Right renal pelvis (tissue), 4 donors: ENCODE measurements around the gene TTC7B. TPM values are rescaled to one million over a fixed set of nuclear protein-coding genes. Genes with fewer than 3 reads are reported as not detected.

Experiments
- DNase-seq, 4 donors: peaks; one replicate each; pipeline ENCODE4 v3.0.0-alpha.2; 2013; ENCODE audit warnings: low read depth in 4 of 4, low spot score in 3 of 4, missing footprints in 1 of 4
- polyA plus RNA-seq, 4 donors: library from polyadenylated mRNA; unstranded; fragments of 120-200 nt; gene quantifications; one replicate each; pipeline ENCODE4 v1.2.1, GENCODE V29; 2013; ENCODE audit not compliant: insufficient read length in 4 of 4

Gene TTC7B
- polyA plus RNA-seq, 4 donors = 45.5 to 56.3 (median 47.5) TPM

GRCh38 chr14:90552465-90553297 is 263.5 kb downstream of the TTC7B start:
- DNase-seq = no peak

DNA sequence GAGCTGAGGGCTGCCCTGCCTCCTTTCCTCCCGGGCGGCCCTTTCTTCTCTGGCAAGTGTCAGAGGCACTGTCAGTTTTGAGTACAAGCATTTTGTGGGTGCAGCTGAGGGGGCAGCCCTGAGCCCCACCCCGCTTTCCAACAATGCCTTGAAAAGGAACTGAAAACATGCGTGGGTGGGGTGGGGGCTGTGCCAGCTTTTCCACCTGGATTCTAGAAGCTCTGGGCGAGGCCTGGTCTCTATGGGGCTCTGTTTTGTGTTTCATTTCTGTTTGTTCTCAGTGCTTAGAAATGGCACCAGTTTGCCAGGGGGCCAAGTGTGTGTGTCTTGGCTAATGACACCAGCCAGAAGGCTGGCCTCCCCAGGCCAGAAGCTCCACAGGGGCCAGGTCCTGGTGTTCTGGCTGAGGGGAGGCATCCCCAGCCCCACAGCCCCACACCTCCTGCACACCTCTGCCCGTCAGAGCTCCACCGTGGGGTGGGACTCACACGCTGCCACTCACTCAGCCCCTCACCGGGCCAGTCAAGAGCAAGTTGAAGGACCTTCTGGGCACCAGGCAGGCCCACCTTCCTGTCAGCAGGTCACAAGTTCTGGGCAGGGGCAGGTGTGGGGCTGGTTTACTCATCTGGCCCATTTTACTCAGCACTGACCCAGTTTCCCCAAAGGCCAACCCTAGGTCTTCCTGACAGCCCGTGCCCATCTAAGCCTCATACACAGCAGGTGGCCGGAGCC is 264.3 kb downstream of the TTC7B start:
- no peak for DNase-seq

DNA sequence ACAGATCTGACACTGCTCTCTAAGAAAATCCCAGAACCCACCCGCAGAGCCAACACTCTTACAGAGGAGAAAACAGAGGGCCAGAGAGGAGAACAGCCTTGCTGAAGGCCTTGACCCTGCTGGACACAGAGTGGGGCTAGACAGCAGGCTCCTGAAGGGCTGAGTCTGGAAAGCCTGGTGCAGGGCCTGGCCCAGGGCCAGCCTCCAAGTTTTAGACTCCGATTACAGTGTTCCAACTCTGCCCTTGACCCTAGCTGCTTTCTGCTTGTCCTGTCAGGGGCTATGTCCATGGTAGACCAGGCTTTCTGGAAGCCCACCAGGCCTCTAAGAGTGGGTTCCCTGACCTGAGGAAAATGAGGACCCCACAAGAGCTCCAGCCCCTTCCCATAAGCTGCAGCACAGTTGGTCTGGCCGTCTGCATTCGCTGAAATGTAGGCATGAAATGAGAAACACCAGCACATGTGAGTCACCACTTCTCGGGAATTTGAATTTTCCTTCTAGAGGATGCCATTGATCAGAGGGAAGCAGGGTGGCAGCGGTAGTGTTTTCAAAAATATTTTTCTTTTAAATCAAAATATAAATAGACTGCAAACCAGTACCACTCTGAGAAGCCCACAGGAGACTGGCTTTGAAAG is 265.0 kb downstream of the TTC7B start:
- DNase-seq = no peak

DNA sequence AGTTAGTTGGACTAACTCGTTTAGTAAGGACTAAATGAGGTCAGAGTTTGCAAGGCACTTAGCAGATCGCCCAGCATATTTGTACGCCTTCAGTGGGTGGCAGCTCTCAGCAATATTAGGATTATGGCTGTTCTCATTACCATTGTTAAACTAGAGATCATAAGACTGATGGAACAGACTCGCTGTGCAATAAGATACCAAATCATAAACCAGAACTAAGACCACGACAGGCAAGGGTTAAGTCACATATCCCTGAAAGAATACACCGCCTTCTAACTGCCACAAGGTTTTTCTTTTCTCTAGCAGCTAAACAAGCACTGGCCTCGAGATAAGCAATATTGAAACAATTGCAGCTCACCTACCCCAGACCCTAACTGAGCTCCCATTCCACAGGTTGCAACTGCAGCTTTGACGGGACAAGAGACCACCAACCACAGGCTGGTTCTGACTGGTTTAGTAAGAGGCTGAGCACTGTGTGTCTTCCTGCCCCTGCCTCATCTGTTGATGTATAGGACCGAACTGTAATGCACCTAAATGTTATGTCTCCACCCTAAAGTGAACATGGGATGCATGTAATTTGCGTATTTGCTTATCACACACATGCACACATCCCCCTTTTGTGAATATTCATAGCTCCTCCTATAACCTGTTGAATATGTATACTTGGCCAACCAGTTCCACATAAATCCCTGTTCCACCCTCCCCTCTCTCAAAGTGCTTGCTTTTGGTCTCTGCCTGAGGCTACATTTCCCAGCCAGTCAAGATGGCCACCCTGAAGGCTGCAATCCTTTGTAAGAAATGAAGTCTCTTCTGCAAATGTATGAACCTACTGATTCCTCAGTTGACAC is 266.2 kb downstream of the TTC7B start:
- no peak for DNase-seq

DNA sequence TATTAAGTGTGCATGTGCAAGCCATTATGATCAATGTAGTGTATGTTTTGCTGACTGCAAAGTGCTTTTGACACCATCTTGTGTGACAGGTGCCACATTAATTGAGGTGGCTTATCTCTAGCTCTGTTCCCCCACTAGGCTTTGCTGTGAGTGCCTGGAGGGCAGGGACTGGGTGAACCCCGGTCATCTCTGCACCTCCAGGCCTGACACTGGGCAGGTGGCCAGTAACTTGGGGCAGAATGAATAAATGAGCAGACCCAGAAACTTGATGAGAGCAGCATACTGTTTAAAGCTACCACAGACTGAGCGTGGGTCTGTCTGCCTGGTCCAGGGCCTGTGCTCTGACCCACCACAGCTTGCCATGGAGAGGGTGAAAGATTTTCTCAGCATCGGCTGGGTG is 267.8 kb downstream of the TTC7B start:
- DNase-seq = no peak

- no peak for DNase-seq
Observed at GRCh38 chr14:90547968-90548367, 268.3 kb downstream of the TTC7B start.

DNA sequence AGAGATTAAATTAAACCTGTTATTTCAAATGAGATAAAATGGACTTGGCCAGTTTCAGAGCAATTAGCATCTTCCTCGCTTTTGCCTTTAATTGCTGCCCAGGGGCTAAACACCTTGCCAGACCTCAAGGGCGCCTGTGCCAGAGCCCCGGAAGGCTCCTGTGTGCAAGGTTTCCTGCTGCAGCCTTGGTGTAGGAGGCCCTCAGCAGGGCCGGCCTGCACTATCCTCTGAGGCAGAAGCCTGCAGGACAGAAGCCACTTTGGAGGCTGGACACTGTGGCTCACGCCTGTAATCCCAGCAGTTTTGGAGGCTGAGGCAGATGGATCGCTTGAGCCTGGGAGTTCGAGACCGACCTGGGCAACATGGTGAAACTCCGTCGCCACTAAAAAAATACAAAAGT is 269.0 kb downstream of the TTC7B start:
- DNase-seq = no peak

- no peak for DNase-seq
Observed at GRCh38 chr14:90546767-90547166, 269.5 kb downstream of the TTC7B start.

DNA sequence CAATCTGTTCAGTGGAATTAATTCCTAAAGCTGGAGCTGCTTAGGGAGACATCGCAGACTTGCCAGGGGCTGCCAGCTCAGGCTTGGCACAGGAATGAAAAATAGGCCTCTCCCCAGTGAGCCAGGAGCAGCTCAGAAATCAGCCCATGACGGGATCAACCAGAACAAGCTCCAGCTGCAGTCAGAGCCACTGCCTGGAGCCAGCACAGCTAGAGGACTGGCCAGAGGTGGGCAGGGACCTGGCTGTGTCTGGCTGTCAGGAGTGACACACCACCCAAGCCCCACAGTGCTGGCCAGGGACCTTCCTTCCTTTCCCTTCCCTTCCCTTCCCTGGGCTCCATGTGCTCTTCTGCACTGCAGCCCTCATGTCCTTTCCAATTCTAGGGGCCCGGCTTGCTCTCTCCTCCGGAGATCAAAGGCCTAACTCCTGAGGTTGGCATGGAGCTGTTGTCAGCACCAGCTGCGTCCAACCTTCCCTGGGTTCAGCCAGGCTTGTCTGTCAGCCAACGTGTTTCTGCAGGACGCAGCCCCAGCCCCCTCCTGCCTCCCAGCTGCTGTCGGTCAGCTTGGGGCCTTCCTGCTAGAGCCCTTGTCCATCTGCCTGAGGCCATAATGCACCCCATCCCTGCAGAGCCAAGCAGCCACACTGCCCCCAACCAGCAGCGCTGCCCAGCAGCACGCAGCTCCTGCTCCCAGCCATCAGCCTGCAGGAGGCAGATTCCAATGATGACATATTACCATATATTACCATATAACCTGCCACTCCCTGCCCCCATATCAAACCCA is 270.1 kb downstream of the TTC7B start:
- DNase-seq = peak in 1 of 4 donors; percentile 30

GRCh38 chr14:90545382-90545781 is 270.8 kb downstream of the TTC7B start:
- no peak for DNase-seq

GRCh38 chr14:90544971-90545370 is 271.3 kb downstream of the TTC7B start:
- DNase-seq = no peak

DNA sequence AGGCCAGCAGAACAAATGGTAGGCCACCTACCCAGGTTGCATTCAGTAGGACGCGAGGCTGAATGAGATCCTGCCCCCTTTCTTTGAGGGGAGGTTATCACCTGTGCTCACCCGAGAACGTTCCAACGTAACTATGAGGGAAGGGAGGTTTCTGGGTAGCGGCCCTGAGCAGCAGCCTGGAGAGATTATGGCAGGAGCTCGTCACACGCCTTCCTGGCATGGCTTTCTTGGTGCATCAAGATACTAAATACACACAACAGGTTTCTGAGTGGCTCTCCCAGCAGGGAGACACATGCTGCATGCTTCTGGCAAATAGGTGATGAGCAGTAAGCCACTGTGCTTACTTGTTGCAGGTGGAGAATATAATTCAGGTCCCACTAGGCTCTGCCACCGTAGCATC is 271.7 kb downstream of the TTC7B start:
- no peak for DNase-seq

GRCh38 chr14:90543876-90544275 is 272.4 kb downstream of the TTC7B start:
- no peak for DNase-seq

DNA sequence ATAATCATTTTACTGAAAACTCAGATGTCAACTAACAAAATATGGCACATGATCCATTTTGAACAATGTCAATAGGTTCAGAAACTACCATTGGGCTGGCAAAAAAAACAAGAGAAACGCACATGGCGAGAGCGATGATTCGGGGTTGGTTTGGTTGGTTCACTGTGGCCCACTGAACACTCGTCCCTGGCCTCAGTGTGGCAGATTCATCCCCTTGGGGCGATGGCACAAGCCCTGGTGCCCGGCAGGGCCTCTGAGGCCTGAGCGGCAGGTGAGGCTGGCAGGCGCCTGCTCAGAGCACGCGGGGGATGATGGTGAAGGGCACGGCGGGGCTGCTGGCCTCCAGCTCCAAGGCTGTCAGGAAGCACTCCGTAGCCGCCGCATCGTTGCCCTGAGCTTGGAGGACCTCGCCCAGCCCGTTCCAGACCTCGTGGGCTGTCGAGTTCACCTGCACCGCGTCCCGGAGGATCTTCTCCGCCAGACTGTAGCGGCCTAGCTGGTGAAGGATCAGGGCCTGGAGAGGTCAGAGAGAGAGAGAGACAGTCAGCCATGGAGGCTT is 275.1 kb downstream of the TTC7B start:
- DNase-seq = no peak

DNA sequence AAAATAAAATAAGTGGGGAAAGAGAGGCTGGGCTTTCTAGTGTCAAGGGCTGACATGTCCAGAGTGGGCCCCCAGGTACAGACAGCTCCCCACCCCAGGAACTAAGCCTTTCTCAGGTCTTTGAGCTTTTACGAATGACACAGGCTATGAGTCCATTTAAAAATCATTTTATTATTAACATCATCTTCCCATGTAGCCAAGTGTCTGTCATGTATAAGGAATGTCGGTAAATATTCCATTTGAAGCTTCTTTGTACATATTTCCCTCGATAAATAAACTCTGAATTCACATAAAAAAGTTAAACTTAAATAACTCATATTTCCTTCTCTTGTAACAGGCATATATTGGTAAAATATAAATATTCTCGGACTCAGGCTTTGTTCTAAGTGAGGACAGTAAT is 275.8 kb downstream of the TTC7B start:
- DNase-seq = no peak

DNA sequence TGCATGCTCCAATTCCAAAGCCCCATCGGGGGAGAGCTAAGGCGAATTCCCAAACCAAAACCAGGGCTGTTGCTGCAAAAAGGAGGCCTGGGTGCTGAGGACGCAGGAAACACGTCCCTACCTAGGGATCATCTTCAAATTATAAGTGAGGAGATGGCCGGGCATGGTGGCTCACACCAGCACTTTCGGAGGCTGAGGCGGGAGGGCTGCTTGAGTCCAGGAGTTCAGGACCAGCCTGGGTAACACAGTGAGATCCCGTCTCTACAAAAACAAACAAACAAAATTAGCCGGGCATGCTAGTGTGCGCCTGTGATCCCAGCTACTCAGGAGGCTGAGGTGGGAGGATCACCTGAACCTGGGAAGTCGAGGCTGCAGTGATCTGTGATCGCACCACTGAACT is 276.2 kb downstream of the TTC7B start:
- no peak for DNase-seq

DNA sequence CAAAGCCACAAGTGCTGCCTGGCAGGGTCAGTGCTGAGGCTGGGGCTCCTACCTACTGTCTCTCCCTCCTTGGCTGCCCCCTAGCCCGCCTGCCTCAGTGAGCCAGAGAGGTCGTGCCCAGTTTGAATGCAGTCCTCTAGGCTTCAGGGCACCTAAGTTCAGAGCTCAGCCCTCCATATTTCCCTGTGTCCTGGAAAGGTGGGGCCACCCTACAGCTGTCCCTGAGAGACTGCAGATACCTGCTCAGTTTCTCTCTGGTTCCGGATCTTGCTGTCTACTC is 276.8 kb downstream of the TTC7B start:
- DNase-seq = no peak

GRCh38 chr14:90538716-90539495 is 277.3 kb downstream of the TTC7B start:
- no peak for DNase-seq

GRCh38 chr14:90538095-90538494 is 278.1 kb downstream of the TTC7B start:
- DNase-seq = no peak
